ENCODE measurements around the gene FAM90A1. TPM values are rescaled to one million over a fixed set of nuclear protein-coding genes. Genes with fewer than 3 reads are reported as not detected.
"Not testable (repeated sequence)": the region's sequence is repeated elsewhere in the genome, so short reads cannot be mapped to it uniquely, and the experiment has no call there.

Gene FAM90A1
- total and polyA plus RNA-seq, 5 experiments from 2014 or later = 0.22 TPM; not detected in 4

DNA sequence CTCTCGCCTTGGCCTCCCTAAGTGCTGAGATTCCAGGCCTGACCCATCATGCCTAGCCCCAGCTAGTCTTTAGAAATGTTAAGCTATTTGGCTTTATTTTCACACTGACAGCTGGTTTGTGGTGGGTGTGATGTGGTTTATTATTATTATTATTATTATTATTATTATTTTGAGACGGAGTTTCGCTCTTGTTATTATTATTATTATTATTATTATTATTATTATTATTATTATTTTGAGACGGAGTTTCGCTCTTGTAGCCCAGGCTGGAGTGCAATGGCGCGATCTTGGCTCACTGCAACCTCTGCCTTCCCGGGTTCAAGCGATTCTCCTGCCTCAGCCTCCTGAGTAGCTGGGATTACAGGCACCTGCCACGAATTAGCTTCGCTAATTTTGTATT lies 1.2 kb upstream of the FAM90A1 start:
- POLR2A ChIA-PET, H3K36me3 Mint-ChIP-seq, H3K27ac Mint-ChIP-seq, H3K9me3 Mint-ChIP-seq, DNase-seq, ATAC-seq, H3K4me3 Mint-ChIP-seq: not testable (repeated sequence)
- Mint-ChIP-seq H3K4me1 (peaks cover 10 to 18% (median 11%) of the 10 kb centered on the region in 4 donors), H3K27me3 (peaks cover 0 to 31% (median 0%) of the 10 kb centered on the region in 5 donors)

DNA sequence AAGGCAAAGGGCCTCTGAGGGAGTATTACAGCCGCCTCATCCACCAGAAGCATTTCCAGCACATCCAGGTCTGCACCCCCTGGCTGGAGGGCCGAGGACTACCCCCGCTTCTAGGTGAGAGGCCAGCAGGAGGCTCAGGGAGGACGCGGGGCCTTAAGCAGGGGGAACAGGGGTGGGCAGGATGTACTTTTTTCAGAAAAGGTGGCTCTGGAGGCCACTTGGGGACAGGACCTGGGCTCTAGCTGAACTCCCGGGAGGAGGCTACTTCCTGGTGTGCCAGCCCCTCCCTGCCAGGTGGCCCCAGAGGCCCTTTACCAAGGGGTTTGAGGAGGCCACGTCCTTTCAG lies 287 bp upstream of the FAM90A1 start:
- ATAC-seq, DNase-seq, POLR2A ChIA-PET, H3K36me3 Mint-ChIP-seq, H3K9me3 Mint-ChIP-seq: not testable (repeated sequence)
- Mint-ChIP-seq H3K4me3 (peak overlapping the region in 7 of 10 donors; percentile 25 to 83 (median 65)), H3K27me3 (peaks cover 0 to 31% (median 0%) of the 10 kb centered on the region in 5 donors), H3K4me1 (peaks cover 10 to 18% (median 11%) of the 10 kb centered on the region in 4 donors), H3K27ac (peak overlapping the region in 2 of 10 donors; percentile 63 to 71)

DNA sequence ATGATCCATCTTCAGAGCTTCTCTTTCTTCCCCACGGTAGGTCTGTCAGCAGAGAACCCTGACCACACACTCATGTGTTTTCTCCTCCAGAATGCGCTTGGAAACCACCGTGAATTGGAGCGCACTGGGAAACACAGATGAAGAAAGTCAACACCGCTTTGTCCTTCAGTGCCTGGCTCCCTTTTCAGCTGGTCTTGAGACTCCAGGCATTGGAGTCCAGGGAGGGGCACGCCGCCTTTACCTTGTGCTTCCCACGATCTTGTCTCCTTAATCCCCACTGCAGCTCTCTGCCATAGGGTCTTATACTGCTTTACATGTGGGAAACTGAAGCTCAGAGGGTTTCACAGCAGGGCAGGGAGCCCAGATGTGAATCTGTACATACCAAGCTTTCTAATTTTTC lies 1.1 kb downstream of the FAM90A1 start:
- peaks cover 1 to 12% (median 5%) of the 10 kb centered on the region in 4 donors for H3K4me1 Mint-ChIP-seq
- ATAC-seq = no peak
- H3K36me3 Mint-ChIP-seq = no peaks in the 10 kb centered on the region
- no peak for DNase-seq
- H3K4me3 Mint-ChIP-seq = no peak overlapping the region
- H3K27ac Mint-ChIP-seq = peak overlapping the region in 1 of 10 donors; percentile 14
- no peaks in the 10 kb centered on the region for H3K9me3 Mint-ChIP-seq
- peaks cover 0 to 31% (median 0%) of the 10 kb centered on the region in 5 donors for H3K27me3 Mint-ChIP-seq
- POLR2A ChIA-PET = no interaction called here

DNA sequence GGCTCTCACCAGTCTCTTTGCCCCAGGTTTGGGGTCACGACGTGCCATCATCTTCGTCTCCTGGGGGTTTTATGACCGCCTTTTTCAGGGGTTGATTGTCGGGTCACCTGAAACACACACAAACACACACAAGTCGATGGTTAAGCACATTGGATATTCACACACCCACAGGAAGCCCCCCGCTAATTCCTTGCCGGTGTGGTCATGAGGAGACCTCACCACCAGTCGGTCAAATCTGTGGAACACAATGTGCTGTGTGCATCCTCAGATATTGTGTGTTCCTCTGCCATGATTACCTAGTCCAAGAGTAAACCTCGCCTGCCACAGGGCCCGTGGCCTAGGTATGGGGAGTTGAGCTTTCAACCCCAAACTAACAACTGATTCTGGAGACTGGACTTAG lies 2.6 kb downstream of the FAM90A1 start:
- H3K4me1 Mint-ChIP-seq = peaks cover 0 to 12% (median 3%) of the 10 kb centered on the region in 4 donors

DNA sequence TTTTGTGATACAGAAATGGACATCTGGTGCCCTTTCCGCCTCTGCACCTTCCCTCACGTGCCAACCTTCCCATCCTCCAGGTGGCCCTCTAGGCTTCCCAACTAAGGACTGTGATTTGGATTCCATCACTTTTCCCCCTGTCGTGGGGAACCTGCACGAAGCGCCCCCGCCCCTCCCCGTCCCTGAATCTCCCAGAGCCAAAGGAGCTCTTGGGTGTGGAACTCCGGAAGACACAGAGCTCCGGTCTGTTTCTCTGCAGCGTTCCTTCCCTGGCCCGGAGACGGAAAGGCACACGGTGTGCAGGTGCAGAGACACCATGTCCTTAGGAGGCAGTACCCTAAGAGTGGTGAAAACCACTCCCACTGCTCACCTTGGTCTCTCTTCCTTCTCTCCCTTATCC lies 3.8 kb downstream of the FAM90A1 start:
- not testable (repeated sequence) for ATAC-seq, DNase-seq
- H3K27me3 Mint-ChIP-seq = peaks cover 0 to 20% (median 0%) of the 10 kb centered on the region in 5 donors

More for the DNA sequence above, 2.6 kb downstream of the FAM90A1 start:
- H3K9me3 Mint-ChIP-seq, POLR2A ChIA-PET, DNase-seq, ATAC-seq, H3K36me3 Mint-ChIP-seq, H3K4me3 Mint-ChIP-seq, H3K27ac Mint-ChIP-seq: not testable (repeated sequence)
- peaks cover 0 to 29% (median 0%) of the 10 kb centered on the region in 5 donors for H3K27me3 Mint-ChIP-seq

DNA sequence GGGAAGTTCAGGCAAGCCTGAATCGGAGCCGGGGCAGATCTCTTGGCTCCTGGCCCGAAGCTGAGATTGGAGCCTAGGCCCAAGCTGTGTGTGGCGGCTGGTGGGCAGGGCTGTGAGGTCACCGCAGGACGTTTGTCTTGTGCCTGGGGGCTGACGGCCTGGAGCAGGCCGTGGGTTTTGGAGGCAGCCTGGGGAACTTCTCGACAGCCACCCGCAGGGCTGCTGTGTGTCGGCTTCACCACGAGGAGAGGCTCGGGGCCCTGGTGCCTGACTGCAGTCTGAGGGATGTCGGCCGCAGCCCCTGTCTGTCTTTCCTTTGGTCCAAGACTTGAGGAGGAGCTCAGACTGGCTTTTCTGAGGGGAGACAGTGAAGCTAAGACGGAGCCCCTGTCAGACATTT lies 5.1 kb downstream of the FAM90A1 start:
- H3K36me3 Mint-ChIP-seq, H3K27ac Mint-ChIP-seq, DNase-seq, H3K9me3 Mint-ChIP-seq, ATAC-seq, POLR2A ChIA-PET, H3K4me1 Mint-ChIP-seq, H3K4me3 Mint-ChIP-seq: not testable (repeated sequence)
- H3K27me3 Mint-ChIP-seq = peaks cover 0 to 15% (median 0%) of the 10 kb centered on the region in 5 donors

More for the DNA sequence above, 3.8 kb downstream of the FAM90A1 start:
- H3K4me3 Mint-ChIP-seq, H3K36me3 Mint-ChIP-seq, POLR2A ChIA-PET, H3K9me3 Mint-ChIP-seq, H3K27ac Mint-ChIP-seq: not testable (repeated sequence)
- peaks cover 0 to 12% (median 3%) of the 10 kb centered on the region in 4 donors for H3K4me1 Mint-ChIP-seq

DNA sequence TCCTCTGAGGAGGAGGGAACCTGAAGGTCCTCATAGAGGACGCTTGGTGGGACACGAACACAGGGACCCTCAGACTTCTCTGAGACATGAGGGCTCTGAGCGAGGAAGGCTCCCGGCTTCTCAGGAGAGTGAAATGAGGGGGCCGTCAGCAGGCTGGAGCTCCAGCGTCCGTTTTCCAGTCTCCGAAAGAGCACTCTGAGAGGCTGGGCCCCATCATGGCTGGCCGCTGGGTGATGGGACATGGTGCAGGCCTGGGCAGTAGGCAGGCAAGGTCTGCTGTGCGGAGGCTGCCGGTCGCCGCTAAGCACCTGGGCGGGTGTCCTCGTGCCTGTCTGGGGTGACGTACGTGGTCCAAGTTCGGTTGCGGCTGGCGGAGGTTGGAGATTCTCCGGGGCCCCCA lies 5.6 kb downstream of the FAM90A1 start:
- POLR2A ChIA-PET, H3K27ac Mint-ChIP-seq, H3K9me3 Mint-ChIP-seq, ATAC-seq, H3K4me1 Mint-ChIP-seq, DNase-seq, H3K4me3 Mint-ChIP-seq, H3K36me3 Mint-ChIP-seq: not testable (repeated sequence)
- H3K27me3 Mint-ChIP-seq = peaks cover 0 to 10% (median 0%) of the 10 kb centered on the region in 5 donors

DNA sequence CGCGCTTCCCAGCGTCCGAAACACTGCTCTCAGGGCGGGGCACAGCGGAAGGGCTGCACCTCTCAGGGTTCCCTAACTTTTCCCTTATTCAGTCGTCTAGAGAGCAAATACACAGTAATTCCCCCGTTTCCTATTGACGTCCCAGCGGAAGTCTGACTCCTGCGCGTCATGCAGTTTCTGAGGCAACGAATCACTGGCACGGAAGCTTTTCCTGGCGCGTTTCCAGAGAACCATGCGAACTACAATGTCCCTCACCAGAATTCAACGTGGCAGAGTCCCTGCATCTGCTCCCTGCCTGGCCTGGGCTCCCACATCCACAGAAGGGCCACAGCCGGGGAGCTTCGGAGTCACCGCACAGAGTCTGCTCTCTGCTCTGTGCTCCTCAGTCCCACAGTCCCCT lies 6.0 kb downstream of the FAM90A1 start:
- ATAC-seq, POLR2A ChIA-PET, H3K4me1 Mint-ChIP-seq, H3K4me3 Mint-ChIP-seq, H3K9me3 Mint-ChIP-seq, H3K27ac Mint-ChIP-seq, H3K27me3 Mint-ChIP-seq, H3K36me3 Mint-ChIP-seq, DNase-seq: not testable (repeated sequence)

DNA sequence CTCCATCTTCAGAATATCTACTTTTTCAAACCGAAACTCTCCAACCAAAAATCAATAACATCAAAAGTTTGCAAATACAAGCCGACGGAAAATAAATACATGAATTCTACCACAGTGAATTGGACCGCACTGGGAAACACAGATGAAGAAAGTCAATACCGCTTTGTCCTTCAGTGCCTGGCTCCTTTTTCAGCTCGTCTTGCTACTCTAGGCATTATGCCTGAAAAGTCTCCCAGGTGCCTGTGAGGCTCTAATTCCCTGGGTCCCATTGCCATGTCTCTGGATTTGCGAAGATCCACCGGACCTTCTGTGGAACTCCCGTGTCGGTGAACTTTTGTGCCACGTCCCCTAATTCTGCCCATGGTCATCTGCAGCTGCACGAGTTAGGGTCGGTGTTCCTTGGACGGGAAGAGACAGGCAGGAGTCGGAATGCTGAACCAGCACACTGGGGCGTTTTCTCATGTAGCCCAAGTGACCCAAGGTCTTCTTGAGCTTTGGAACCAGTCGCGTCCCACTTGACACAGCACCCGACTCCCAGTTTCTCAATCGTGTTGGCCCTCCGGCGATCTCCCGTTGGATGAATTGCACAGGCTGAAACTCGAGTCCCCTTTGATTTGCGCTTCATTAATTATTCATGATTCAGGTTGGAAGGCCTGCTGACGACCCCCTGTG lies 8.6 kb downstream of the FAM90A1 start:
- H3K27ac Mint-ChIP-seq, H3K36me3 Mint-ChIP-seq, H3K4me1 Mint-ChIP-seq, ATAC-seq, H3K9me3 Mint-ChIP-seq, H3K27me3 Mint-ChIP-seq, POLR2A ChIA-PET, H3K4me3 Mint-ChIP-seq, DNase-seq: not testable (repeated sequence)

DNA sequence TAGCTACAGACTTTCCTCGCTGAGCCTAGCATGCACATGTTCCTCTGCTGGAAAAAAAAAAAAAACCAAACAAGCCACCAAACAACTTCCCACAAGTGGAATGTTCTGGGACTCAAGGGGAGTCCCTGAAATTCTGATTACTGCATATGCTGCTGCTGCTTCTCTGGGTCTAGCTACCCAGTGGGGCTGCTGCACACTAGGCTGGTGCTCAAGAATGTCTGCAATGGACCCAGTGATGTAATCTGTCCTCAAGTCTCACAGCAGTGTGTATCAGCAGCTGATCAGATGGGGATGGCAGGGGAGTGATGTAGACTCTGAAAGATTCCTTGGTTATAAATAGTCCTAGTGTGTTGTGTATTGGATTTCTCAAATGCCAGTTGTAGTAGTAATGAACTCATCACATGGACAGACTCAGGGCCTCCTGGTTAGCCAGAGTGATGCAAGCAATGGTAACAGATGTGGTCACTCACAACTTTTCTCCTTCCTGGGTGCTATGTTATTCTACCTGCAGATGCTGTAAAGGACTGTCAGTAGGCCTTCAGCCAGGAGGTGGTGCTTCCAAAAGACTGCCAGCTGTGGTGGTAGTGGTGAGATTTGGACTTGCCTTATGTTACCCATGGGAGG lies 29.6 kb downstream of the FAM90A1 start:
- Mint-ChIP-seq H3K36me3 (peaks cover 0 to 34% (median 23%) of the 10 kb centered on the region in 3 donors), H3K27ac (peak overlapping the region in 1 of 10 donors; percentile 9), H3K4me1 (peaks cover 0 to 11% (median 4%) of the 10 kb centered on the region in 4 donors)
- H3K9me3 Mint-ChIP-seq, H3K27me3 Mint-ChIP-seq, ATAC-seq, POLR2A ChIA-PET, H3K4me3 Mint-ChIP-seq, DNase-seq: not testable (repeated sequence)

DNA sequence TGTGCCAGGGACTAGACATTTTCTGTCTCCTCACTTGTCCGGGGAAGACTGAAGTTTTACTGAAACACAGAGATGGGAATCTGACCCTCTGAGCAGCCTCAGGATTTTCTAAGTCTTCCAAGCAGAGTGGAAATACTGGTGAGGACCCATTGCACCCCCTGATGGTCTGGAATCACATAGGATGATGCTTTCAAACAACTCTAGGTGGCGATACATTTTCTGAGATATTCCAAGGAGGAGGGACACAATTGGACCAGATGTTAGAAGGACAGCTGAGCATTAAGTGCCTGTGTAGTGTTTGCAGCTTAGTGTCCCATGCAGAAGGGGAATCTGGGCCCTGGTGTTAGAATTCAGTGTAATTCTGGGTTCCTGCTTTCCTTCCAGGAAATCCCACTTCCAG lies 39.3 kb downstream of the FAM90A1 start:
- DNase-seq, H3K4me3 Mint-ChIP-seq, H3K27me3 Mint-ChIP-seq, H3K4me1 Mint-ChIP-seq, H3K27ac Mint-ChIP-seq, ATAC-seq, POLR2A ChIA-PET, H3K36me3 Mint-ChIP-seq, H3K9me3 Mint-ChIP-seq: not testable (repeated sequence)

DNA sequence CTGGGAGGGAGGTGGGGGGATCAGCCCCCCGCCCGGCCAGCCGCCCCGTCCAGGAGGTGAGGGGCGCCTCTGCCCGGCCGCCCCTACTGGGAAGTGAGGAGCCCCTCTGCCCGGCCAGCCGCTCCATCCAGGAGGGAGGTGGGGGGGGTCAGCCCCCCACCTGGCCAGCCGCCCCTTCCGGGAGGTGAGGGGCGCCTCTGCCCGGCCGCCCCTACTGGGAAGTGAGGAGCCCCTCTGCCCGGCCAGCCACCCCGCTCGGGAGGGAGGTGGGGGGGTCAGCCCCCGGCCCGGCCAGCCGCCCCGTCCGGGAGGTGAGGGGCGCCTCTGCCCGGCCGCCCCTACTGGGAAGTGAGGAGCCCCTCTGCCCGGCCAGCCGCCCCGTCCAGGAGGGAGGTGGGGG lies 43.2 kb downstream of the FAM90A1 start:
- H3K27ac Mint-ChIP-seq, POLR2A ChIA-PET, H3K27me3 Mint-ChIP-seq, H3K4me3 Mint-ChIP-seq, H3K9me3 Mint-ChIP-seq, DNase-seq, H3K36me3 Mint-ChIP-seq, ATAC-seq: not testable (repeated sequence)
- peaks cover 6 to 18% (median 17%) of the 10 kb centered on the region in 4 donors for H3K4me1 Mint-ChIP-seq

DNA sequence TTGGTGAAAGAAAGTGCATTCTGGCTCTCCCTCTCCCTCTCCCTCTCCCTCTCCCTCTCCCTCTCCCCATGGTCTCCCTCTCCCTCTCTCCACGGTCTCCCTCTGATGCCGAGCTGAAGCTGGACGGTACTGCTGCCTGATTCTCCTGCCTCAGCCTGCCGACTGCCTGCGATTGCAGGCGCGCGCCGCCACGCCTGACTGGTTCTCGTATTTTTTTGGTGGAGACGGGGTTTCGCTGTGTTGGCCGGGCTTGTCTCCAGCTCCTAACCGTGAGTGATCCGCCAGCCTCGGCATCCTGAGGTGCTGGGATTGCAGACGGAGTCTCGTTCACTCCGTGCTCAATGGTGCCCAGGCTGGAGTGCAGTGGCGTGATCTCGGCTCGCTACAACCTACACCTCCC lies 44.1 kb downstream of the FAM90A1 start:
- DNase-seq, ATAC-seq, H3K9me3 Mint-ChIP-seq, H3K36me3 Mint-ChIP-seq, H3K27ac Mint-ChIP-seq, H3K27me3 Mint-ChIP-seq, H3K4me3 Mint-ChIP-seq, POLR2A ChIA-PET: not testable (repeated sequence)
- peaks cover 6 to 18% (median 17%) of the 10 kb centered on the region in 4 donors for H3K4me1 Mint-ChIP-seq
